ENCODE measurements around the gene PIEZO1. TPM values are rescaled to one million over a fixed set of nuclear protein-coding genes. Genes with fewer than 3 reads are reported as not detected.

PIEZO1 gene
- polyA plus RNA-seq, 3 donors: 22.6 to 33.4 (median 25.0) TPM

- DNase-seq (ENCODE audit: low read depth in 3 of 3, low spot score in 2 of 3): no peak
Measured at GRCh38 chr16:88754912-88755744, 29.9 kb downstream of the PIEZO1 start.

DNA sequence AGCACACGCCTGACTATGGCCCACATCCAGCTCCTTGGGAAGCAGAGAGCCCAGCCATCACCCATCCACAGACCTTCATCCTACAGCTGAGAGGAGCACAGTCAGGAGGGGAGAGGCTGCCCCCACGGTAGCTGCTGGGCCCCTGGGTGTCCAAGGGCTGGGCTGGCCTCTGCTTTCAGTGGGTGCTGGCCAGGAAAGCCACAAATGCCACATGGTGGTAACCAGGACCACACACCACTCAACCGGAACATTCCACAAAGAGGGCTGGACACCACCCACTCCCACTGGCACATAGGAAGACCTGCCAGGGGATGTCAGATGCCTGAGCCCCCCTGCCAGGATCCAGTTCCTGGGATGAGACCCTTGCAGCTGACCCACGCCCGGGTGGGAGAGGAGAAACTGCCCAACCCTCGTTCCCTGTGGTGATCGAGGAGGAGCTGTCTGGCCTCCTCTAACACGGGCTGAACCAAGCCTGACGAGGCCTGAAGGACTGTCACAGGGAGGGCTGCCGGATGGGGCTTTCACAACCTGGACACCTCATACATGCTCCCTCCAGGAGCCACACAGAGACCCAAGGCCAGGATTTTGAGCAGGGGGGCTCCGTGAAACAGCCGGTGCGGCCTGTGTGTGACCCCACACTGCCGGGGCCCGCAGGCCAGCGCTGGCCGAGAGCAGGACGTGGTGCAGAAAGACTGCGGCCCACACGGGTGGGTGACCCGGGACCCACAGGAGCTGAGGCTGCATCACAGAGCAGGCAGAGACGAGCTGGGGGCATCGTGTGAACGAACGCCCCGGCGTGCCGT lies 30.7 kb downstream of the PIEZO1 start:
- DNase-seq (ENCODE audit: low read depth in 3 of 3, low spot score in 2 of 3): no peak

- DNase-seq (ENCODE audit: low read depth in 3 of 3, low spot score in 2 of 3): no peak
Measured at GRCh38 chr16:88753602-88754001, 31.4 kb downstream of the PIEZO1 start.

- no peak for DNase-seq (ENCODE audit: low read depth in 3 of 3, low spot score in 2 of 3)
Measured at GRCh38 chr16:88753191-88753590, 31.8 kb downstream of the PIEZO1 start.

- DNase-seq (ENCODE audit: low read depth in 3 of 3, low spot score in 2 of 3): no peak
Measured at GRCh38 chr16:88752386-88753002, 32.5 kb downstream of the PIEZO1 start.

- DNase-seq (ENCODE audit: low read depth in 3 of 3, low spot score in 2 of 3): no peak
Measured at GRCh38 chr16:88750854-88751253, 34.2 kb downstream of the PIEZO1 start.

GRCh38 chr16:88749358-88749757 lies 35.7 kb downstream of the PIEZO1 start:
- DNase-seq (ENCODE audit: low read depth in 3 of 3, low spot score in 2 of 3): no peak

GRCh38 chr16:88748364-88748763 lies 36.7 kb downstream of the PIEZO1 start:
- DNase-seq (ENCODE audit: low read depth in 3 of 3, low spot score in 2 of 3): no peak

- DNase-seq (ENCODE audit: low read depth in 3 of 3, low spot score in 2 of 3): no peak
Measured at GRCh38 chr16:88747588-88748301, 37.3 kb downstream of the PIEZO1 start.

- DNase-seq (ENCODE audit: low read depth in 3 of 3, low spot score in 2 of 3): no peak
Measured at GRCh38 chr16:88746506-88746905, 38.5 kb downstream of the PIEZO1 start.

DNA sequence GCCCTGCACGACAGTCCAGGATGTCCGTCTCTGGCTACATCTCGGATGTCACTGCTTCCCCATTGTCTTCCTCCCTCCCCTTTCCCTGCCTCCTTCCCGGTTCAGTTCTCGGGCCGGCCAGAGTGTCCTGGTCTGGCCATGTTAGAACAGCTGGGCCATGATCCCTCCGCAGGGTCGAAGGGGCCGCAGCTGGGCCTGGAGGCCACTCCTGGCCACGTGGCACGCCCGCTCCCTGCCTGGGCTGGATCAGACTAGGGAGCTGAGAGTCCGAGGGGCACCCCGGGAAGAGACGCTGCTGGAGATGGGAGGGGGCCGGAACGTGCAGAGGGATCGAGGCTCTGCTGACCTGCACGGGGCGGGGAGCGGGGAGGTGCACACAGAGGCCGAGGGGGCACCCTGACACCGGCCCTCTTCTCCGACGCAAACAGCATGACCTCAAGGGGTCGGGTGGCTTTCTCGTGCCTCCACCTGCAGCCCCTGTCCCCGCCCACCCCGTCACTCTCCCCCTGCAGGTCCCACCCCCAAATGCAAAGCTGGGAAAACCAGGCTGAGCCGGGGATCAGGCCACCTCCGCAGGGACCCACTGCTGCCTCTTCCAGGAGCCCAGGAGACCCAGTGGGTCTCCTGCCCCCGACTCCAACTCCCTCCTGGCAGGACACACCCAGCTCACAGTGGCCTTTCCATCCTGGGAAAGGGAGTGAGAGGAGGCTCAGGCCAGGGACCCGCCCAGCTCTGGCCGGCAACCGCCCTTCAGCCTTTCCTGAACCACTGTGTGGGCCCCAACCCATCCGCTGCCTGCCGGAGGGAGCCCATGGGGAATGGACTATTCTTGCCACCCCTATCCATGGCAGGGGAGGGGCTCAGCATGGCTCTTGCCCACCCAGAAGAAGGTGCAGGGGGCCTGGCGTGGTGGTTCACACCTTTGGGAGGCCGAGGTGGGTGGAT lies 40.2 kb downstream of the PIEZO1 start:
- DNase-seq (ENCODE audit: low read depth in 3 of 3, low spot score in 2 of 3): no peak

DNA sequence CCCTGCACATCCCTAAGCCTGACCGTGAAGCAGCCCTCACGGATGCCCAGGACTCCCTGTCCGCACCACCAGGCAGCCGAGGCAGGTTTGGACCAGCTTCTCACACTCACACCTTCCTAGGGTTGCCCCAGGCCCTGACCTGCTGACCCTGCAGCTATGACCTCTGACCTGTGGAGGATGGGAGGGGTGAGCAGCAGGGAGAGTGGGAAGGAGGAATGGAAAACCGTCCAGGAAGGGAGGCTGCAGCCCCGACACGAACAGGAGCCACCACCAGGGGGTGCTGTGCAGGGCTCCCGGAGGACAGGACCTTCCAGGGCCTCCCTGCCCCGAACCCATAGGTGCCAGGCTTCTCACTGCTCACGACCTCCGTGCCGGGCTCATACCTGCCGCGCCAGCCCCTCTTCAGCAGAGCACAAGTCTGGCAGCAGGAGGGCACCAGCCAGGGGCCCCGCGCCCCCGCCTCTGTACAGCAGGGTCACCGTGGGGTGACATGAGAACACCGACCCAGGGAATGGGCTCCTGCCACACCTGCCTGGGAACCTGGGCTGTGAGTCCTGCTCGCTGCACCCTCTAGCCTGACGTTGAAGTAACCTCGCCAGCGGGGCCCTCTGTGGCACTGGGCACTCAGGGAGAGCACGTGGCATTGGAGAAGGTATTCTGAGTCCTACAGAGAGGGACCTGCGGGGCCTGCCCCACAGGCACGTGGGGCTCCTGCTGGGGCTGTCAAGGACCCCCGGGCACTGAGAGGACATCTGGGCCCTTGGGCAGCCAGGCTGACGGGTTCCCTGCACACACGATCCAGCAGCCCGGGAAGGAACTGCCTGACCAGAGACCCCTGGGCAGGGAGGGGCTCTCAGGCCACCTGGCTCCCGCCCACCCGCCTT lies 41.1 kb downstream of the PIEZO1 start:
- no peak for DNase-seq (ENCODE audit: low read depth in 3 of 3, low spot score in 2 of 3)

GRCh38 chr16:88742896-88743605 lies 42.0 kb downstream of the PIEZO1 start:
- no peak for DNase-seq (ENCODE audit: low read depth in 3 of 3, low spot score in 2 of 3)

DNA sequence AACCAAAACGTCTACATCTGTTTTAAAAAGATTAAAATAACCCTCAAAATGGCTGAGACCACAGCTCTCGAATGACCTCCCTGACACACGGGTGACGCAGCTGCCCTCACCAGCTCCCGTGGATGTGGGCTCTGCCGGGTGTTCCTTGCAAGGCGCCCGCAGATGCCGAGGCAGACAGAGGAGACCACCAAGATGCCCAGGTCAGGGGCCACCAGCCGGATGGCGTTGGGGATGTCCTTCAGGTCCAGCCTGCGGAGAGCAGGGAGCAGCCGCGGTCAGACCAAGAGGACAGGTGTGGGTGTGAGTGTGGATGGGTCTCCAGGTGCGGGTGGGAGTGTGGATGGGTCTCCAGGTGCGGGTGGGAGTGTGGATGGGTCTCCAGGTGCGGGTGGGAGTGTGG lies 43.7 kb downstream of the PIEZO1 start:
- DNase-seq (ENCODE audit: low read depth in 3 of 3, low spot score in 2 of 3): no peak

DNA sequence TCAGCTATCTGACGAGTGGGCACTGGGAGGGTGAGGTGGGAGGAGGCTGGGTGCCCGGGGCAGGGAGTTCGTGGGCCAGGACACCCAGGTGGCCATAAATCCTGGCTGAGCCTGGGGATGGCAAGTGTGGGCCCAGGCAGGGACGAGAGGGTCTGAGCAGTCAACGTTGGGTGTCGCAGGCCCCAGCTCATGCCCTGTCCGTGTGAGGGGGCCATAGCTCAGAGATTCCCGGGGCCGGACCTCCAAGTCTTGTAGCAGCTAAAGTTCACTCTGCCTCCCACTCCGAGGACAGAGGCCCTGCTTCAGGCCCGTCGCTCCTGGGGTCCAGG lies 44.3 kb downstream of the PIEZO1 start:
- DNase-seq (ENCODE audit: low read depth in 3 of 3, low spot score in 2 of 3): no peak

DNA sequence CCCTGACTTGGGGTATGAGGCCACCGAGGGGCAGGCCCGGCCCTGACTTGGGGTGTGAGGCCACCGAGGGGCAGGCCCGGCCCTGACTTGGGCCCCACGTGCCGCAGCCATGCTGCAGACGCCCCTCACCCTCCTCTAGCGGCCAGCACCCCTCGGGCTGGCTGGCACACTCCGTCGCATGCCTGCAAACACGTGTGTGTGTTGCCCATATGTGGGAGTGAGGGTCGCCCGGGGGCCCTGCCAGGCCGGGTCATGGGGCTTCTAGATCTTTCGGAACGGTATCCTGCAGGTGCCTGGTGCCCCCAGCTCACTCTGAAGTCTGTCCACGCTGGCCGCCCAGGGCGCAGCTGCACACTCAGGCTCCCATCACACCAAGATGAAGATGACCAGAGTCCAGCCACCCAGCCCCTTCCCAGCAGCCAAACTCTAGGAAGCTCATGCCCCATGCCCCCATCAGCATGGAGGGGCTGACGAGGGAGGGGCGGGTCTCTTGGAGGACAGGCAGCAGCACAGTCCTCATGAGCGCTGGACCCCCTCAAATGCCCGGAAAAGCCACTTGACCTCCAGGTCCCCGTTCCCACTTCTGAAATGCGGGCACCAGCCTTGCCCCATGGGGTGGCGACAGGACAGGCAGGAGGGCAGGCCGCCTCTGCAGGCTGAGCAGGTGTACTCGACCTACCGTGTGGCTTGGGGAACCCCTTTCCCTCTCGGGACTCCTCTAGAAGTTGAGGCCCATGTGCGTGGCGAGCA lies 44.9 kb downstream of the PIEZO1 start:
- DNase-seq (ENCODE audit: low read depth in 3 of 3, low spot score in 2 of 3): no peak

GRCh38 chr16:88739139-88739976 lies 45.7 kb downstream of the PIEZO1 start:
- DNase-seq (ENCODE audit: low read depth in 3 of 3, low spot score in 2 of 3): no peak

All from right renal cortex interstitium (tissue), 3 donors.